Ectodermal cell (in vitro differentiated cells): ENCODE results near the gene PBX1.

Experiments used
- H3K27ac ChIP-seq: 2 replicates; pipeline ENCODE4 v1.7.0; 2013; ENCODE audit warnings: mild to moderate bottlenecking, low read depth, low read length; ENCODE audit not compliant: insufficient read depth, poor library complexity, severe bottlenecking
- H3K27me3 ChIP-seq: 2 replicates; pipeline ENCODE4 v1.7.0; 2013; ENCODE audit warnings: mild to moderate bottlenecking, low read length; ENCODE audit not compliant: insufficient read depth, control insufficient read depth, poor library complexity, severe bottlenecking
- H3K36me3 ChIP-seq: one replicate; pipeline ENCODE4 v1.7.0; 2013; ENCODE audit warnings: low read length; ENCODE audit not compliant: control insufficient read depth, insufficient read depth
- H3K4me1 ChIP-seq: one replicate; pipeline ENCODE4 v1.7.0; 2013; ENCODE audit warnings: low read length; ENCODE audit not compliant: control insufficient read depth, insufficient read depth
- H3K4me3 ChIP-seq: 2 replicates; pipeline ENCODE4 v1.7.0; 2013; ENCODE audit warnings: low read depth, low read length, control low read depth; ENCODE audit not compliant: insufficient read depth
- H3K9me3 ChIP-seq: 2 replicates; pipeline ENCODE4 v1.7.0; 2013; ENCODE audit warnings: mild to moderate bottlenecking, low read length, moderate library complexity; ENCODE audit not compliant: control insufficient read depth
- WGBS, 2 experiments: methylation state at CpG; one replicate each; pipeline ENCODE4 v1.1.7; 2013; ENCODE audit warnings: missing lambda C conversion rate in 2 of 2; 5-methylcytosine and 5-hydroxymethylcytosine counted together

PBX1 gene

DNA sequence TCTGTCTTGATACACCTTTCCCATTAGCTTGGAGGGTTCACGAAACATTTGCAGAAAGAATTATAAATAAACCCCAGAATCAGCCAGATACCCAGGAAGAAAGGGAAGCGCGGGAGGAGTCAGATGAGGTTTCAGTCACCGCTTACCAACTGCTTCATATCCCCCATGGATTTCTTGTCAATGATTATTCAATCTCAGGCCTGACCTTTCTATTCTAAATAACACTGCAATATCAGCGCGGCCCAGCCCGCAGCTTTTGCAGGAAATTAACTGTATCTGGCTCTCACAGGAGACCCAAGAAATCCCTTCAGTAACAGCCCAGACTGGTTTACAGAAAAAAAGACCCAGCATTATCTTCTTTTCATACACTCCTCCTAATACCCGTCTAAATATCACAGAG is 308.6 kb downstream of the PBX1 start:
- H3K27me3 ChIP-seq, result no peaks in the 10 kb centered on the region
- WGBS, 2 experiments, result 96 to 98% methylated on average over 8 of the region's 8 CpGs
- H3K4me1 ChIP-seq, result peaks cover 5% of the 10 kb centered on the region
- H3K27ac ChIP-seq, result no peak overlapping the region
- no peaks in the 10 kb centered on the region for H3K9me3 ChIP-seq
- H3K36me3 ChIP-seq, result no peaks in the 10 kb centered on the region
- no peak overlapping the region for H3K4me3 ChIP-seq

DNA sequence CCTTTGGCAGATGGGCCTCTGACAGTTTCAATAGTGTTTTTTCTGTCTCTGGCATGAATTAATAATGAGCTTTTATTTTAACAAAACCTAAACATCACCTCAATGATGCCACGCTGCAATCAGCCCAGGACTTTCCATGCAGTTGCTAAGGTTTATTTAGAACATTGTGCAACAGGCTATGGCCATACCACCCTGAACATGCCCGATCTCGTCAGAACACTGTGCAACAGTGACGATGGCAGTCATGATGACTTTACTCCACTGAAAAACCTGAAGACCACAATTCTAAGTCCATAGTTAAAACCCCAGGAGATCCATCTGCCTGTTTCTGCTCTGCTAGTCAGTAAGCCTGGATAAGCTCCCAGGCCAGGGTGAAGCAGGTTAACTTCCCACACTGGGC is 310.0 kb downstream of the PBX1 start:
- Histone ChIP-seq H3K27ac (no peak overlapping the region), H3K4me1 (peaks cover 5% of the 10 kb centered on the region), H3K4me3 (no peak overlapping the region), H3K27me3 (no peaks in the 10 kb centered on the region), H3K36me3 (no peaks in the 10 kb centered on the region), H3K9me3 (no peaks in the 10 kb centered on the region)
- 91 to 97% methylated on average over 4 of the region's 4 CpGs for WGBS, 2 experiments

DNA sequence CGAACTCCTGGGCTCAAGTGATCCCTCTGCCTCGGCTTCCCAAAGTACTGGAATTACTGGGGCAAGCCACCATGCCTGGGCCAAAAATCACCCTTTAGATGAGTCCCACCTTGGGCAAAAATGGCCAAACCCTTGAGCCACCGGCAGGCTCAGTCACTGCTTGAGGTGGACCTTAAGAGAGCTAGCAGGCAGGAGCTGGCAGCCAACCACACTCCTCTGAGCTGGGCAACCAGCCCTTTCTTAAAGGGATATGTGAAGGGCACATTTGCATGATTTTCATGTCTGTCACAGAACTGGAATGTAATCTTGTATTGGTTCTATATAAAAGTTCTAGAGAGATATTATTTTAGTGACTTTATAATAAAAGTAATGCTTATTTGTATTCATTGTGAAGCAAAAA is 316.5 kb downstream of the PBX1 start:
- Histone ChIP-seq H3K36me3 (no peaks in the 10 kb centered on the region), H3K9me3 (no peaks in the 10 kb centered on the region), H3K27ac (no peak overlapping the region), H3K4me1 (no peaks in the 10 kb centered on the region), H3K4me3 (no peak overlapping the region), H3K27me3 (no peaks in the 10 kb centered on the region)
- WGBS, 2 experiments, result 95 to 96% methylated on average over 3 of the region's 3 CpGs

DNA sequence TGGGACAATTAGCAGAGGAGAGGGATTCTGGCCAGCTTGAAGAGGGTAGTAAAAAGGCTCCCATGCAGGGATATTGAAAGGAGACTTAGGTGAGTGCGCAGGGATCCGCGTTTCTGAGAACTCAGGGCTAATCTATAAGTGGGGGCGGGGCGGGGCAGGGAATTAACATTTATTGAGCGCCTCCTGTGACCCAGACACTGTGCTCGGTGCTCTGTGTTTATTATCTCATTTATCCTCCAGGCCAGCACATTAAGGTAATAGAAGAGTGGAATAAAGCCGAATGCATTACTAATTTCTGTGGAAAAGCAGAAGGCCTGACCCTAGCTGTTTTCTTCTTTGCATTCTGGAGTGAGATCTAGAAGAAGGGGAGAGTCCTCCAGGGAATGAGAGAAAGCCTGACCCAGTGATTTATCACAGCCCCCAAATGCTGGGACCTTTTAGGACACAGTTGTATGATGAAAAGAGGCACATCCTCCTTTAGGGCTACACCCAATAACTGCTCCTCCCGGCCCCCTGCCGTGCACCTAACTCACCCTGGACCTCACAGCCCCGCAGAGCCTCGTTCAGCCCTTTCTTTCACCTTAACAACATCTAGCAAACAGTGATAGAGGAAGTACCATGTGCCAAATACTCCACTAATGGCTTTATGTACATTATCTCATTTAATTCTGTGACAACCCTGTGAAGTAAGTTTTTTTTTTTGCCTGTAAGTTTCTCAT is 317.6 kb downstream of the PBX1 start:
- Histone ChIP-seq H3K4me1 (no peaks in the 10 kb centered on the region), H3K27ac (no peak overlapping the region), H3K4me3 (no peak overlapping the region), H3K27me3 (no peaks in the 10 kb centered on the region), H3K9me3 (no peaks in the 10 kb centered on the region), H3K36me3 (no peaks in the 10 kb centered on the region)
- 86 to 87% methylated on average over 12 of the region's 12 CpGs for WGBS, 2 experiments

DNA sequence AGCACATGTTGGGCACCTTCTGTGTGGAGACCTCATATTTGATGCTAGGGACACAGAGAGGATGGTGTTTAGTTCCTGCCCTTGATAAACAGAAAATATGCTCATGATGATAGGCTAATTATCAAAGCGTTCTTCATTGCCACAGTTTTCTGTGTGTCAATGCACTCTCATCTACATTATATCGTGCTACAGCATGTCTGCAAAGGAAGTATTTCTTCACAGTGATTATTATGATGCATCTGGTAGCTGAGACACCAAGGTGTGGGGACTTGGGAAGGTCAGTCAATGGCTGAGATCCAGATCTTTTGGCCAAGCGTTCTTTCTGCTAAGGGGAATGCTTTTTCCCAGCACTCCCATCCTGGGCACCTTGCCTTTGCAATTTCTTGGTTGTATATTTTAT is 321.2 kb downstream of the PBX1 start:
- WGBS, 2 experiments, result 77 to 98% methylated on average over 3 of the region's 3 CpGs
- H3K27ac ChIP-seq, result no peak overlapping the region
- H3K4me3 ChIP-seq, result no peak overlapping the region
- H3K9me3 ChIP-seq, result no peaks in the 10 kb centered on the region
- H3K4me1 ChIP-seq, result no peaks in the 10 kb centered on the region
- no peaks in the 10 kb centered on the region for H3K27me3 ChIP-seq
- no peaks in the 10 kb centered on the region for H3K36me3 ChIP-seq

DNA sequence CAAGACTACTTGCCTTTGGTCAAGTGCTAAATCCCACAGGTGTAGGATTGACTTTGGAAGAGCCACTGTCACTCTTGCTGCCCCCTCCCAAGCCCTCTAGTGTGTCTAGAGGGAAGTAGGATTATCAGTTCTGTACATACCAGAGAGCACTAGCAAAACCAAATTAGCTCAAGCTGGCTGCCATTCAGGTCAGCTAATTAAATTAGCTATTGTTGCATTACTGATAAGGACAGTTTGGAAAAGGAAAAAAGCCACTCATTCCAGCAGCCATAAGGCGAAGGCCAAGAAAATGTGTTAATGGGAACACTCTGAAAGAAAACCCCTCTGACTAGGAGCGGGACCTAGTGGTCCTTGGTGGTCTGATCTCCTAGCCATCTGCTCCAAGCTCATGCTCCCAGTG is 321.7 kb downstream of the PBX1 start:
- H3K4me1 ChIP-seq, result no peaks in the 10 kb centered on the region
- no peaks in the 10 kb centered on the region for H3K9me3 ChIP-seq
- H3K36me3 ChIP-seq, result no peaks in the 10 kb centered on the region
- H3K4me3 ChIP-seq, result no peak overlapping the region
- H3K27me3 ChIP-seq, result no peaks in the 10 kb centered on the region
- WGBS, 2 experiments, result 91 to 95% methylated on average over 2 of the region's 2 CpGs
- H3K27ac ChIP-seq, result no peak overlapping the region

DNA sequence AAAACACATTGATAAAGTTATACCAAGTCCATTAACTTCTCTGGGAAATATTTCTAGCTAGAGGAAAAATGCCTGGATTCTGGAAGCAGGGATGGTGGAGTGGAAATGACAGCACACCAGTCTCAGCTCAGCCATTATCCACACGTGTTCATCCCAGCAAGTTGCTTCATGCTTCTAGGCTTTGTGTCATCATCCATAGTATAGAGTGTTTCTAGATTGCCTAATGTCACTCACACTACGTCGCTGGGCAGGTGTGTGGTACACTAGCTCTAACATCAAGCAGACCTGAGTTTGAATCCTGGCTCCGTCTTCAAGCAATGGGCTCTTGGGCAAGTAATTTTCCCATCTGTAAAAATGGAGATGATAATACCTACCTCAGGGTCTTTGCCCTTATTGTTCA is 326.3 kb downstream of the PBX1 start:
- H3K27me3 ChIP-seq, result no peaks in the 10 kb centered on the region
- WGBS, 2 experiments, result 93 to 98% methylated on average over 4 of the region's 4 CpGs

DNA sequence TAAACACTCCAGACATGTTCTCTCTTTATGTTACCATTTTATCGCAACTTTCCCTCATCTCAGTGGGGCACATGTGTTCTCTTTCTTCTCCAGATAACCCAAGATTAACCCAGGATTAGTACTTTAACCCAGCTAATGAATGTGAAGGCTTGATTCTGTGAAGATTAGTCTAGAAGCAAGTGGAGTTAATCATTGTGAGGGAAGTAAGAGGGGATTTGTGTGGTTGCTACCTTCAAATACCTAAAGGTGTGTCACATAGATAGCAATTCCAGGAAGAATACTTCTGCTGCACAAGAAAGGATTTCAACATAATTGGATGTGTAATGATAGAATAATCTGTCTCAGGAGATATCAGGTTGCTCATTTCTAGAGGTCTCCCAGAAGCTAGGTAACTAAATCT is 327.1 kb downstream of the PBX1 start:
- WGBS, 2 experiments, result 91 to 94% methylated on average over 1 of the region's 1 CpG
- Histone ChIP-seq H3K36me3 (no peaks in the 10 kb centered on the region), H3K4me3 (no peak overlapping the region), H3K9me3 (no peaks in the 10 kb centered on the region), H3K4me1 (no peaks in the 10 kb centered on the region), H3K27me3 (no peaks in the 10 kb centered on the region), H3K27ac (no peak overlapping the region)

More for the DNA sequence above, 326.3 kb downstream of the PBX1 start:
- no peaks in the 10 kb centered on the region for H3K4me1 ChIP-seq
- no peaks in the 10 kb centered on the region for H3K9me3 ChIP-seq
- H3K27ac ChIP-seq, result no peak overlapping the region
- no peak overlapping the region for H3K4me3 ChIP-seq
- H3K36me3 ChIP-seq, result no peaks in the 10 kb centered on the region

DNA sequence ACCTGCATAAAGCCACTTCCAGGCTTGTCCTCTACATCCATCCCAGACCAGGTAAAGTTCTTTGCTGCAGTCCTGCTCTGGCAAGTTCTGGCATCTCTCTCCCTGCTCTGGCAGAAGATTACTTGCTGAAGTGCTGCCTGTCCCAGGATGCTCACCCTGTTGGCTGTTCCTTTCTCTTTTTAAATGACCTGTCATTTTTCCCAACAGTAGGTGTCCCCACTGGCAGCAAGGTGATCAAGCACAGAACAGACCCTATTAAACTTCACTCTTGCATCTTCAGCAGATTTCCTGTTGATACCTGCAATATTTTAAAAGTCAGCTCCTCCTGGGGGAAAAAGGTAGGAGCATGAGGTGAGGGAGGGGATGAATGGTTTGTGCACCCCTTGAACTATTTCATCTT is 332.6 kb downstream of the PBX1 start:
- Histone ChIP-seq H3K4me1 (no peaks in the 10 kb centered on the region), H3K4me3 (no peak overlapping the region), H3K36me3 (no peaks in the 10 kb centered on the region), H3K27ac (no peak overlapping the region), H3K27me3 (no peaks in the 10 kb centered on the region), H3K9me3 (no peaks in the 10 kb centered on the region)

DNA sequence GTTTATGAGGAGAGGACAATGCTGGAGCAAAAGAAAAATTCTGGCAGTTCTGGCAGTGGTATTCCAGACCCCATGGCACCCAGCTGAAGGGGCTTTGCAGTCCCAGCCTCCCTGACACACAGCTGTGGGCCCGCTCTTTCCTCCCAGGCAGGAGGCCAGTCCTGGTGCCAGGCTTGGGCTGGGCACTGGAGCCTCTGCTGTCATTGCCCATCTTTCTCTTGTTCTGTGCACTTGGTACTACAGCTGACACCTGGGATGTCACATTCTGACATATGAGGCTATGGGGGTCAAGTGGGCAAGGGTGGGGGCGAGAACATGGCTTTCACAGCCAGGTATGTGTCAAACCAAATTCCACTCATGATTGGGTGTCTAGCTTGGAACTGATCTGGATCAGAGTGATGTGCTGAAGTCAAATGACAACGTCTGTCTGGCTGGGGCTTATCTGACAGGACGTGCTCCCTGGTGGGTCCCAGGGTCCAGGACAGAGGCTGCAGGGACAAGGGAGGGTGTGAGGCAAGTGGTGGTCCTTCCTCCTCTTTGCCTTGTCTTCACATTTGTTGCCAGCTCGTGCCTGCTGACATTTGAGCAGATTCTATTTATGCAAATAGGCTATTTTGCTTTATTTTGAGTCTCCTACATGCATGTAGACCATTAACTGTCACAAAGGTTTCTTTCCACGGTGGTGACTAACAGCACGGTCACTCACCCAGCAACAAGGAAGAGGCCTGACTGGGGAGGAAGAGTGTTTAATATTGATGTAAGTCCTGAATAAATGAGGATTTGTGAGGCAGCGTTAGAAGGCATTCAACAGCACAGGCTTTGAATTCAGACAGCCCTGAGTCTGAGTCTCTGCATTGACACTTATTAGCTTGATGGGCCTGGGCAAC is 336.3 kb downstream of the PBX1 start:
- H3K9me3 ChIP-seq, result no peaks in the 10 kb centered on the region
- H3K4me3 ChIP-seq, result no peak overlapping the region
- H3K36me3 ChIP-seq, result no peaks in the 10 kb centered on the region
- no peak overlapping the region for H3K27ac ChIP-seq
- H3K4me1 ChIP-seq, result no peaks in the 10 kb centered on the region
- 74 to 77% methylated on average over 7 to 8 of the region's 8 CpGs for WGBS, 2 experiments
- H3K27me3 ChIP-seq, result no peaks in the 10 kb centered on the region
